Astrocyte of the cerebellum (primary cell): ENCODE measurements around the gene AIG1.

Source experiments
- DNase-seq: peaks from one replicate; pipeline ENCODE4 v3.0.0-alpha.2; 2011; ENCODE audit warnings: low read depth
- H3K4me3 ChIP-seq: 2 replicates; pipeline ENCODE4 v1.5.1; 2011; ENCODE audit warnings: mild to moderate bottlenecking, low read depth, low read length, moderate library complexity
- CTCF ChIP-seq: IDR thresholded peaks from 2 replicates; pipeline ENCODE4 v1.5.1; 2012; ENCODE audit warnings: low read length, low read depth, moderate library complexity, mild to moderate bottlenecking; ENCODE audit errors: missing control alignments
- in situ Hi-C: cut with HindIII; loops from 2 replicates; pipeline ENCODE4 v1.10.0; 2017; ENCODE audit warnings: low sequenced_read_pairs

AIG1 gene

GRCh38 chr6:143061597-143062385, 1.1 kb downstream of the AIG1 start:
- in situ Hi-C loops, result no loop called here
- DNase-seq, result no peak
- TF ChIP-seq CTCF, result no peak
- peak overlapping the region; percentile 65 for H3K4me3 ChIP-seq

DNA sequence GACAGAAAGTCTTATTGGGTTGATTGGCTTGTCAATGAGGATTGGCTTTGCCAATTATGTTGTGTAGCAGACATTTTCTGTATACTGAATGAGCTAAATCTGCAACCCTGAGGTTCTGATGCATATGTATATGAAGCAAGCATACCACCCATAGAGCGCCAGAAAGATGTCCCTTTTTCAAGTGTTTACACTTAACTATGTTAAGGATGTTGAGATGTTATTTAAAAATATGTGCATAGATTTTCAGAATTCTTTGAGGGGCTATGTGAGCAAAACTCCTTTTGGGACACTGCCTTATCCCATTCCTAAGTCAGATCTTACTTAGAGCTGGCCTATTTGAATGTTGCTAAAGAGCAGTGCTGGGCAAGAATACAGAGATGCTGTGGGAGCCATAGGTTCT, 1.9 kb downstream of the AIG1 start:
- H3K4me3 ChIP-seq, result no peak overlapping the region
- DNase-seq, result no peak
- in situ Hi-C loops, result no loop called here
- TF ChIP-seq CTCF, result no peak

DNA sequence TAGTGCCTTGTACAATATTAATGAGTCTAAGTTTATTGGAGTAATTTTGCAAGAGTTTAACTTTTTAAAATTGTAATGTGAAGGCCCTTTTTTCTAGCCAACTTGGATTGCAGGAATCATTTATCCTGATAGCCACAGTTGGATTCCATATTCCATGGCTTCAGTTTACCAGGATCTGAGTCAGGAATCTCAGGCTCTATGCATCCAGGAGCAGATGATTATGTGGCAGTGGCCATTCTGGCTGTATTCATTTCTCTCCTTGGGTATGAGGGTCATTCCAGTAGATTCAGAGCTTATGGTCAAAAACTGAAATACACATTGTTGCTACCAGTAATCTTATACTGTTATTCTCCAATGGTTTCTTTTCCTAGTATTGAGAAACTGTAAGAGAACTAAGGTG, 2.9 kb downstream of the AIG1 start:
- DNase-seq, result no peak
- in situ Hi-C loops, result no loop called here
- no peak for TF ChIP-seq CTCF
- H3K4me3 ChIP-seq, result no peak overlapping the region

GRCh38 chr6:143064271-143064670, 3.6 kb downstream of the AIG1 start:
- no peak for DNase-seq
- no peak overlapping the region for H3K4me3 ChIP-seq
- in situ Hi-C loops, result no loop called here
- no peak for TF ChIP-seq CTCF

- in situ Hi-C loops, result no loop called here
- no peak for TF ChIP-seq CTCF
- DNase-seq, result no peak
- no peak overlapping the region for H3K4me3 ChIP-seq
Measured at GRCh38 chr6:143064951-143065683, 4.4 kb downstream of the AIG1 start.

DNA sequence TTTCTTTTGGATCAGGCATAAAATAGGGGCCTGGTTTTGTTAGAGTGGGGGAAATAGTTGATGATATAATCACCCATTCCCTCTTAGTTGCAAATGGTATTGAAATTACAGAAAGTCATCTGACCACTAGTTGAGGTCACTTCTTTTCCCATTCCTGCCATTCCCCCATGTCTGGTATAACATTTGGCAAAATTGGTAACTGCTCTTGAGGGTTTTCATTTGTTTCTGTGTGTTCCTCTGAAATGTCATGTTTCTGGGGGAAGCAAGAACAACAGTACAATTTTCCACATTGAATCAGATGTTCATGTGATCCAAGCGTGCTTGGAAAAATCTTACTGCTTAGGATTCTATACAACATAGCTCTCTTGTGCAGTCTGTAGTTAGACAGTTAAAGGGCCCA, 7.3 kb downstream of the AIG1 start:
- TF ChIP-seq CTCF, result no peak
- in situ Hi-C loops, result no loop called here
- DNase-seq, result no peak
- no peak overlapping the region for H3K4me3 ChIP-seq
